Measurements from ENCODE around the gene SHCBP1L. TPM values are rescaled to one million over a fixed set of nuclear protein-coding genes. Genes with fewer than 3 reads are reported as not detected.

Gene SHCBP1L
- total and polyA plus RNA-seq, 9 of the 15 experiments (the other 6 are each of a cell fraction or from before 2014, with no cell fraction given), result not detected

- TF ChIP-seq, protein P1, sequence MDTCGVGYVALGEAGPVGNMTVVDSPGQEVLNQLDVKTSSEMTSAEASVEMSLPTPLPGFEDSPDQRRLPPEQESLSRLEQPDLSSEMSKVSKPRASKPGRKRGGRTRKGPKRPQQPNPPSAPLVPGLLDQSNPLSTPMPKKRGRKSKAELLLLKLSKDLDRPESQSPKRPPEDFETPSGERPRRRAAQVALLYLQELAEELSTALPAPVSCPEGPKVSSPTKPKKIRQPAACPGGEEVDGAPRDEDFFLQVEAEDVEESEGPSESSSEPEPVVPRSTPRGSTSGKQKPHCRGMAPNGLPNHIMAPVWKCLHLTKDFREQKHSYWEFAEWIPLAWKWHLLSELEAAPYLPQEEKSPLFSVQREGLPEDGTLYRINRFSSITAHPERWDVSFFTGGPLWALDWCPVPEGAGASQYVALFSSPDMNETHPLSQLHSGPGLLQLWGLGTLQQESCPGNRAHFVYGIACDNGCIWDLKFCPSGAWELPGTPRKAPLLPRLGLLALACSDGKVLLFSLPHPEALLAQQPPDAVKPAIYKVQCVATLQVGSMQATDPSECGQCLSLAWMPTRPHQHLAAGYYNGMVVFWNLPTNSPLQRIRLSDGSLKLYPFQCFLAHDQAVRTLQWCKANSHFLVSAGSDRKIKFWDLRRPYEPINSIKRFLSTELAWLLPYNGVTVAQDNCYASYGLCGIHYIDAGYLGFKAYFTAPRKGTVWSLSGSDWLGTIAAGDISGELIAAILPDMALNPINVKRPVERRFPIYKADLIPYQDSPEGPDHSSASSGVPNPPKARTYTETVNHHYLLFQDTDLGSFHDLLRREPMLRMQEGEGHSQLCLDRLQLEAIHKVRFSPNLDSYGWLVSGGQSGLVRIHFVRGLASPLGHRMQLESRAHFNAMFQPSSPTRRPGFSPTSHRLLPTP (IDR thresholded peaks at IDR 0.05; ENCODE audit: borderline replicate concordance, extremely low read depth, insufficient read length), result no peak
- TF ChIP-seq TARDBP (IDR thresholded peaks at IDR 0.05) (peak; percentile 93), POLR2A (conservative IDR thresholded peaks at IDR 0.05) (peak; percentile 40; the same call in 1 of the 2 replicates), ARID3B (CRISPR knock-in tag; IDR thresholded peaks at IDR 0.05; ENCODE audit: borderline replicate concordance) (no peak), ZNF24 (IDR thresholded peaks at IDR 0.05) (peak; percentile 95), ZNF224 (CRISPR knock-in tag; IDR thresholded peaks at IDR 0.05) (0 out of 2 replicates have a peak, but pooled peaks have one; percentile 55), GATA2 (CRISPR knock-in tag; IDR thresholded peaks at IDR 0.05) (peak; percentile 81), ZNF232 (CRISPR knock-in tag; IDR thresholded peaks at IDR 0.05) (0 out of 2 replicates have a peak, but pooled peaks have one; percentile 23), EP300 (IDR thresholded peaks at IDR 0.05; ENCODE audit: low read length) (peak; percentile 35; the same call in 1 of the 2 replicates), PYGO2 (tag; IDR thresholded peaks at IDR 0.05) (0 out of 2 replicates have a peak, but pooled peaks have one; percentile 20), DMBX1 (CRISPR knock-in tag; IDR thresholded peaks at IDR 0.05; ENCODE audit: borderline replicate concordance) (0 out of 2 replicates have a peak, but pooled peaks have one; percentile 19), HDAC2 (IDR thresholded peaks at IDR 0.05) (0 out of 2 replicates have a peak, but pooled peaks have one; percentile 29), ETV6 (IDR thresholded peaks at IDR 0.05; ENCODE audit: borderline replicate concordance in 1 of 2, low read depth in 2 of 2, low read length in 1 of 2) (no peak), ETV6 (CRISPR knock-in tag; IDR thresholded peaks at IDR 0.05; ENCODE audit: borderline replicate concordance) (peak; percentile 70; the same call in 1 of the 2 replicates), DPF2 (IDR thresholded peaks at IDR 0.05) (0 out of 2 replicates have a peak, but pooled peaks have one; percentile 16), CBFA2T2 (conservative IDR thresholded peaks at IDR 0.05) (peak; percentile 44; the same call in 1 of the 2 replicates), NCOA1 (IDR thresholded peaks at IDR 0.05; ENCODE audit: low read depth) (peak; percentile 94), FOXM1 (IDR thresholded peaks at IDR 0.05; ENCODE audit: low read depth) (no peak), FOXM1 (CRISPR knock-in tag; IDR thresholded peaks at IDR 0.05; ENCODE audit: low read depth) (0 out of 2 replicates have a peak, but pooled peaks have one; percentile 45), SMAD1 (IDR thresholded peaks at IDR 0.05; ENCODE audit: low read depth, low read length, partially characterized antibody) (no peak), LEF1 (IDR thresholded peaks at IDR 0.05) (peak; percentile 99), BCOR (IDR thresholded peaks at IDR 0.05) (peak; percentile 99), ADNP (tag; IDR thresholded peaks at IDR 0.05) (peak; percentile 57), POLR2B (IDR thresholded peaks at IDR 0.05; ENCODE audit: low read depth, partially characterized antibody) (peak; percentile 42), POLR2AphosphoS2 (IDR thresholded peaks at IDR 0.05; ENCODE audit: low read length) (0 out of 2 replicates have a peak, but pooled peaks have one; percentile 3), ZNF41 (CRISPR knock-in tag; conservative IDR thresholded peaks at IDR 0.05) (no peak), SMAD4 (CRISPR knock-in tag; conservative IDR thresholded peaks at IDR 0.05) (0 out of 2 replicates have a peak, but pooled peaks have one; percentile 48), KLF16 (IDR thresholded peaks at IDR 0.05) (peak; percentile 100), CREB1 (IDR thresholded peaks at IDR 0.05) (no peak), CREB1 (CRISPR knock-in tag; IDR thresholded peaks at IDR 0.05) (no peak), TRIM24 (IDR thresholded peaks at IDR 0.05) (peak; percentile 100)
Measured at GRCh38 chr1:182869241-182869666, 83.7 kb downstream of the SHCBP1L start (continued).

Data from K562 (cell line).